HepG2 (cell line): ENCODE data around the gene UNC5A. TPM values are rescaled to one million over a fixed set of nuclear protein-coding genes. Genes with fewer than 3 reads are reported as not detected.

Experiments
- ATAC-seq: fragments of 200-7000 bp; cut with Tn5 transposase; 3 replicates; pipeline ENCODE4 v1.9.1; 2020; ENCODE audit warnings: mild to moderate bottlenecking, moderate library complexity
- BruUV-seq: library from RNA; stranded (reverse); fragments of 400-500 nt; replicated peaks from 2 replicates; lab custom pipeline; 2021; lab: Mats Ljungman, UMichigan
- CTCF ChIA-PET: fragments of 300-600 bp; formaldehyde crosslinking; extraction: SDS; loops from one replicate; lab custom pipeline; 2021; ENCODE audit warnings: low total read pairs, inconsistent platforms, low intra/inter-chr PET ratio; lab: Yijun Ruan, JAX
- POLR2A ChIA-PET: fragments of 350-600 bp; sonication (Branson Sonifier 250); formaldehyde crosslinking; loops from one replicate; lab custom pipeline; 2020; ENCODE audit warnings: antibody characterized with exemption, inconsistent platforms; lab: Yijun Ruan, JAX
- DNase-seq: peaks from one replicate; pipeline ENCODE4 v3.0.0-alpha.2; 2015; ENCODE audit warnings: low spot score
- FAIRE-seq: peaks from 3 replicates; lab custom pipeline; 2011; peaks lifted over from hg19 to GRCh38; lab: Jason Lieb, UNC
- H2AFZ ChIP-seq: one replicate; pipeline ENCODE4 v1.6.1; 2011; ENCODE audit warnings: low read length, inconsistent platforms
- H3K27ac ChIP-seq: fragments of 300-600 bp; 3 replicates; pipeline ENCODE4 v1.8.0; 2011; ENCODE audit warnings: mixed run types, mild to moderate bottlenecking, mixed read lengths, low read length, inconsistent platforms; ENCODE audit not compliant: insufficient read depth; ENCODE audit errors: extremely low read length
- H3K27me3 ChIP-seq, 2 experiments: fragments of 200-600 bp in 1 of 2; 2 replicates in 1 of 2; 3 replicates in 1 of 2; pipeline versions ENCODE4 v1.6.0 to v1.8.0; 2011; ENCODE audit warnings: low read length in 2 of 2, mild to moderate bottlenecking in 2 of 2, moderate library complexity in 2 of 2, inconsistent platforms in 1 of 2; ENCODE audit not compliant: insufficient read depth in 2 of 2, control insufficient read depth in 1 of 2
- H3K36me3 ChIP-seq, 2 experiments: fragments of 200-600 bp in 1 of 2; replicated peaks in 1 of 2; 2 replicates in 1 of 2; 3 replicates in 1 of 2; pipeline versions ENCODE4 v1.5.1 to v1.8.0; 2011; ENCODE audit warnings: low read length in 2 of 2, inconsistent platforms in 1 of 2; ENCODE audit not compliant: insufficient read depth in 2 of 2, control insufficient read depth in 1 of 2
- H3K4me1 ChIP-seq: 2 replicates; pipeline ENCODE4 v1.5.1; 2012; ENCODE audit warnings: low read length, inconsistent platforms; ENCODE audit not compliant: insufficient read depth
- H3K4me2 ChIP-seq: 2 replicates; pipeline ENCODE4 v1.6.0; 2011; ENCODE audit warnings: low read depth, low read length, inconsistent platforms
- H3K4me3 ChIP-seq, 3 experiments: fragments of 200-600 bp in 1 of 3; sonication (generic), shearing (Covaris generic) in 1 of 3; replicated peaks in 1 of 3; 2 replicates each; pipeline ENCODE4 v1.5.1; 2011 to 2016; ENCODE audit warnings: low read length in 3 of 3, inconsistent platforms in 2 of 3, low read depth in 2 of 3, mild to moderate bottlenecking in 2 of 3, control low read depth in 1 of 3, mixed read lengths in 1 of 3; ENCODE audit not compliant: insufficient read depth in 1 of 3
- H3K79me2 ChIP-seq: one replicate; pipeline ENCODE4 v1.6.1; 2011; ENCODE audit warnings: low read length, inconsistent platforms; ENCODE audit not compliant: insufficient read depth
- H3K9ac ChIP-seq: 2 replicates; pipeline ENCODE4 v1.6.0; 2011; ENCODE audit warnings: mild to moderate bottlenecking, low read depth, low read length, inconsistent platforms; ENCODE audit not compliant: insufficient read depth
- H3K9me3 ChIP-seq: 2 replicates; pipeline ENCODE4 v1.5.1; 2012; ENCODE audit warnings: mild to moderate bottlenecking, low read length
- H4K20me1 ChIP-seq: 2 replicates; pipeline ENCODE4 v1.6.0; 2011; ENCODE audit warnings: inconsistent platforms, mild to moderate bottlenecking, low read length, moderate library complexity; ENCODE audit not compliant: insufficient read depth
- FOSL2 ChIP-seq: sonication (generic); formaldehyde crosslinking; IDR thresholded peaks from 2 replicates; pipeline ENCODE4 v1.4.0; 2020; ENCODE audit warnings: missing genetic modification reagents
- KLF9 ChIP-seq: IDR thresholded peaks from 2 replicates; pipeline ENCODE4 v1.6.1; 2016; ENCODE audit warnings: low read depth
- MTF1 ChIP-seq: sonication (generic); formaldehyde crosslinking; IDR thresholded peaks from 2 replicates; pipeline ENCODE4 v1.5.0; 2020; ENCODE audit warnings: missing genetic modification reagents
- PHB2 ChIP-seq: fragments of 450-650 bp; IDR thresholded peaks from 2 replicates; pipeline ENCODE4 v1.6.1; 2018; ENCODE audit not compliant: partially characterized antibody
- POLR2AphosphoS2 ChIP-seq: IDR thresholded peaks from 2 replicates; pipeline ENCODE4 v1.6.1; 2011; ENCODE audit warnings: low read depth, low read length, improper control_type of control experiment
- RAD51 ChIP-seq: fragments of 450-650 bp; IDR thresholded peaks from 2 replicates; pipeline ENCODE4 v1.6.1; 2016; ENCODE audit warnings: borderline replicate concordance
- SMARCE1 ChIP-seq: fragments of 450-650 bp; IDR thresholded peaks from 2 replicates; pipeline ENCODE4 v1.6.1; 2017; ENCODE audit warnings: borderline replicate concordance
- SRSF4 ChIP-seq: fragments of 200-400 bp; formaldehyde crosslinking; IDR thresholded peaks from one replicate; pipeline ENCODE4 v1.6.1; 2018; ENCODE audit warnings: mild to moderate bottlenecking, low read depth, low read length, moderate library complexity; ENCODE audit not compliant: poor library complexity, severe bottlenecking
- ZFYVE20 ChIP-seq: sonication (generic); formaldehyde crosslinking; IDR thresholded peaks from 2 replicates; pipeline ENCODE4 v1.8.0; 2023; ENCODE audit warnings: low read depth, mild to moderate bottlenecking, moderate library complexity, missing genetic modification reagents, borderline replicate concordance
- ZNF605 ChIP-seq: sonication (generic); formaldehyde crosslinking; IDR thresholded peaks from 2 replicates; pipeline ENCODE4 v1.8.0; 2022; ENCODE audit warnings: mild to moderate bottlenecking, missing genetic modification reagents
- WGBS: methylation state at CpG from one replicate; pipeline ENCODE4 v1.1.6; 2017; ENCODE audit warnings: low lambda C conversion rate; 5-methylcytosine and 5-hydroxymethylcytosine counted together
- in situ Hi-C: cut with HindIII; loops from 2 replicates; pipeline ENCODE4 v1.10.0; 2017; ENCODE audit warnings: low pct_unique_long_range_greater_than_20kb; ENCODE audit not compliant: extremely low pct_ligation_motif_present
- intact Hi-C: fragments of 100-400 bp; cut with micrococcal nuclease; formaldehyde crosslinking; loops from one replicate; pipeline ENCODE4 v1.10.0; 2022; ENCODE audit not compliant: unreplicated experiment
- polyA plus RNA-seq, 8 experiments: library from polyadenylated mRNA; depleted of rRNA in 3 of 8; stranded (reverse) in 7 of 8; unstranded in 1 of 8; fragments of >200 nt; fragmentation: Illumina TruSeq in 4 of 8; extraction: Trizol in 4 of 8; gene quantifications; 2 replicates each; pipeline versions ENCODE4 v1.2.1 to v1.2.3, GENCODE V29; 2011 to 2016; ENCODE audit warnings: low read depth in 4 of 8, missing spikeins in 1 of 8, mixed read lengths in 1 of 8; ENCODE audit not compliant: insufficient read depth in 1 of 8
- total RNA-seq, 5 experiments: library from RNA; depleted of rRNA; stranded (reverse); fragments of >200 nt; fragmentation: Illumina TruSeq; extraction: Trizol; gene quantifications; 2 replicates each; pipeline ENCODE4 v1.2.3, GENCODE V29; 2016; ENCODE audit warnings: low read depth in 1 of 5
- TF ChIP-seq, protein P1 (sequence below): sonication (generic); formaldehyde crosslinking; IDR thresholded peaks from 2 replicates; pipeline ENCODE4 v1.4.0; 2020; ENCODE audit warnings: missing genetic modification reagents
- TF ChIP-seq, protein P2 (sequence below): sonication (generic); formaldehyde crosslinking; IDR thresholded peaks from one replicate; pipeline ENCODE4 v1.5.1; 2020; ENCODE audit warnings: mild to moderate bottlenecking, missing genetic modification reagents; ENCODE audit errors: not compliant biosample characterization
- TF ChIP-seq, protein P3 (sequence below): sonication (generic); formaldehyde crosslinking; IDR thresholded peaks from 2 replicates; pipeline ENCODE4 v1.5.0; 2020; ENCODE audit warnings: missing genetic modification reagents

UNC5A gene
- total and polyA plus RNA-seq, 2 of the 13 experiments (the other 11 are each of a cell fraction or from before 2014, with no cell fraction given): not detected

DNA sequence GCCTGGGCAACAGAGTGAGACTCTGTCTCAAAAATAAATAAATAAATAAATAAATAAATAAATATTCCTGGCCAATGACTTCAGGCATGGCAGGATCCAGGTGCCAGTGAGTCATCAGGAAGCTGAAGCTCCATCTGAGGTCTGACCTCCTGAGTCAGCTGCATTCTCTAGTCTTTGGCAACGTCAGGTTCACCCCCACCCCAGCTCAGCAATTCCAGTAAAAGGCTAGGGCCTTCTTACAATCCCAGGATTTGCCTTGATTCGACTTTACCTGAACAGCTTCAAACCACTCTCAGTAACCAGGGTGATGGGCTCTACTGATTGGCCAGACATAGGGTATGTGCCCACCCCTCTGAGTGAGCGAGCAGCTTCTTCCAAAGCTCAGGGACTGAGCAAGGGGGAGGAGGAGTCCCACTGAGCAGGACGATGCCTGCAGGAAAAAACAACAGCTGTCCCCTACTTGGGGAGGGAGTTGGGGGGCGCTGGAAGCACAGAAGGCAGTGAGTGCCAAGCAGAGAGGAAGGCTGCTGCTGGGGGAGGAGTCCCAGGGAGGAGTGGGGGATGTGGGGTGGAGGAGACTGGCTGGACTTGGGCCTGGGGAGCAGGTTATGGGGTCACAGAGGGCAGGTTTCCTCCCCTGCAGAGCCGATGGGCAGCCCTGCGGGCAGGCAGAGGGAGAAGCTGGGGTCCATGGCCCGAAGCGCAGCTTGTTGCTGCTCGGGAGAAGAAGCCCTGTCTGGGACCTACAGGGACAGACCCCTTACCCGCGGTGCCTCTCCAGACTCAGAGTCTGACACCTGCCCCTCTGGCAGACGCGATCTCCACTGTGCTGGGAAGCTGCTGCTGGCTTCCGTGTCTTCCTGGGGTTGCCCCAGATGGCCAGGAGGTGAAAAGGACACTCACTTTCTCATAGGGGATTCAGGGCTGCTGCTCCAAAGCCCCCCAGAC lies 25.9 kb upstream of the UNC5A start:
- ATAC-seq (no peak), FAIRE-seq (no peak), DNase-seq (peak; percentile 15)
- no peaks in the 10 kb centered on the region for H3K36me3 ChIP-seq
- CTCF ChIA-PET: no interaction called here
- BruUV-seq: no TSS peak
- peaks cover 15 to 61% of the 10 kb centered on the region in 2 experiments; a peak in 4 of 5 replicates for H3K27me3 ChIP-seq
- no peak overlapping the region for H3K4me3 ChIP-seq
- no peaks in the 10 kb centered on the region for H3K9me3 ChIP-seq
- H3K9ac ChIP-seq: no peak overlapping the region
- no peak overlapping the region for H3K4me2 ChIP-seq
- no peaks in the 10 kb centered on the region for H3K79me2 ChIP-seq
- H3K27ac ChIP-seq: no peak overlapping the region
- peaks cover 13% of the 10 kb centered on the region for H3K4me1 ChIP-seq
- no peaks in the 10 kb centered on the region for H4K20me1 ChIP-seq
- POLR2A ChIA-PET: no interaction called here
- no peak overlapping the region for H2AFZ ChIP-seq
- WGBS: 13% methylated on average over 3 of the region's 15 CpGs
- intact Hi-C loops: no loop called here
- in situ Hi-C loops: no loop called here
- TF ChIP-seq, protein P1, sequence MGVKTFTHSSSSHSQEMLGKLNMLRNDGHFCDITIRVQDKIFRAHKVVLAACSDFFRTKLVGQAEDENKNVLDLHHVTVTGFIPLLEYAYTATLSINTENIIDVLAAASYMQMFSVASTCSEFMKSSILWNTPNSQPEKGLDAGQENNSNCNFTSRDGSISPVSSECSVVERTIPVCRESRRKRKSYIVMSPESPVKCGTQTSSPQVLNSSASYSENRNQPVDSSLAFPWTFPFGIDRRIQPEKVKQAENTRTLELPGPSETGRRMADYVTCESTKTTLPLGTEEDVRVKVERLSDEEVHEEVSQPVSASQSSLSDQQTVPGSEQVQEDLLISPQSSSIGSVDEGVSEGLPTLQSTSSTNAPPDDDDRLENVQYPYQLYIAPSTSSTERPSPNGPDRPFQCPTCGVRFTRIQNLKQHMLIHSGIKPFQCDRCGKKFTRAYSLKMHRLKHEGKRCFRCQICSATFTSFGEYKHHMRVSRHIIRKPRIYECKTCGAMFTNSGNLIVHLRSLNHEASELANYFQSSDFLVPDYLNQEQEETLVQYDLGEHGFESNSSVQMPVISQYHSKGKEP (CRISPR knock-in tag): no peak
- no peak for TF ChIP-seq MTF1 (CRISPR knock-in tag)
- no peak for TF ChIP-seq SRSF4
- peak; percentile 55 for TF ChIP-seq FOSL2 (CRISPR knock-in tag)
- no peak for TF ChIP-seq ZNF605 (CRISPR knock-in tag)
- TF ChIP-seq, protein P2, sequence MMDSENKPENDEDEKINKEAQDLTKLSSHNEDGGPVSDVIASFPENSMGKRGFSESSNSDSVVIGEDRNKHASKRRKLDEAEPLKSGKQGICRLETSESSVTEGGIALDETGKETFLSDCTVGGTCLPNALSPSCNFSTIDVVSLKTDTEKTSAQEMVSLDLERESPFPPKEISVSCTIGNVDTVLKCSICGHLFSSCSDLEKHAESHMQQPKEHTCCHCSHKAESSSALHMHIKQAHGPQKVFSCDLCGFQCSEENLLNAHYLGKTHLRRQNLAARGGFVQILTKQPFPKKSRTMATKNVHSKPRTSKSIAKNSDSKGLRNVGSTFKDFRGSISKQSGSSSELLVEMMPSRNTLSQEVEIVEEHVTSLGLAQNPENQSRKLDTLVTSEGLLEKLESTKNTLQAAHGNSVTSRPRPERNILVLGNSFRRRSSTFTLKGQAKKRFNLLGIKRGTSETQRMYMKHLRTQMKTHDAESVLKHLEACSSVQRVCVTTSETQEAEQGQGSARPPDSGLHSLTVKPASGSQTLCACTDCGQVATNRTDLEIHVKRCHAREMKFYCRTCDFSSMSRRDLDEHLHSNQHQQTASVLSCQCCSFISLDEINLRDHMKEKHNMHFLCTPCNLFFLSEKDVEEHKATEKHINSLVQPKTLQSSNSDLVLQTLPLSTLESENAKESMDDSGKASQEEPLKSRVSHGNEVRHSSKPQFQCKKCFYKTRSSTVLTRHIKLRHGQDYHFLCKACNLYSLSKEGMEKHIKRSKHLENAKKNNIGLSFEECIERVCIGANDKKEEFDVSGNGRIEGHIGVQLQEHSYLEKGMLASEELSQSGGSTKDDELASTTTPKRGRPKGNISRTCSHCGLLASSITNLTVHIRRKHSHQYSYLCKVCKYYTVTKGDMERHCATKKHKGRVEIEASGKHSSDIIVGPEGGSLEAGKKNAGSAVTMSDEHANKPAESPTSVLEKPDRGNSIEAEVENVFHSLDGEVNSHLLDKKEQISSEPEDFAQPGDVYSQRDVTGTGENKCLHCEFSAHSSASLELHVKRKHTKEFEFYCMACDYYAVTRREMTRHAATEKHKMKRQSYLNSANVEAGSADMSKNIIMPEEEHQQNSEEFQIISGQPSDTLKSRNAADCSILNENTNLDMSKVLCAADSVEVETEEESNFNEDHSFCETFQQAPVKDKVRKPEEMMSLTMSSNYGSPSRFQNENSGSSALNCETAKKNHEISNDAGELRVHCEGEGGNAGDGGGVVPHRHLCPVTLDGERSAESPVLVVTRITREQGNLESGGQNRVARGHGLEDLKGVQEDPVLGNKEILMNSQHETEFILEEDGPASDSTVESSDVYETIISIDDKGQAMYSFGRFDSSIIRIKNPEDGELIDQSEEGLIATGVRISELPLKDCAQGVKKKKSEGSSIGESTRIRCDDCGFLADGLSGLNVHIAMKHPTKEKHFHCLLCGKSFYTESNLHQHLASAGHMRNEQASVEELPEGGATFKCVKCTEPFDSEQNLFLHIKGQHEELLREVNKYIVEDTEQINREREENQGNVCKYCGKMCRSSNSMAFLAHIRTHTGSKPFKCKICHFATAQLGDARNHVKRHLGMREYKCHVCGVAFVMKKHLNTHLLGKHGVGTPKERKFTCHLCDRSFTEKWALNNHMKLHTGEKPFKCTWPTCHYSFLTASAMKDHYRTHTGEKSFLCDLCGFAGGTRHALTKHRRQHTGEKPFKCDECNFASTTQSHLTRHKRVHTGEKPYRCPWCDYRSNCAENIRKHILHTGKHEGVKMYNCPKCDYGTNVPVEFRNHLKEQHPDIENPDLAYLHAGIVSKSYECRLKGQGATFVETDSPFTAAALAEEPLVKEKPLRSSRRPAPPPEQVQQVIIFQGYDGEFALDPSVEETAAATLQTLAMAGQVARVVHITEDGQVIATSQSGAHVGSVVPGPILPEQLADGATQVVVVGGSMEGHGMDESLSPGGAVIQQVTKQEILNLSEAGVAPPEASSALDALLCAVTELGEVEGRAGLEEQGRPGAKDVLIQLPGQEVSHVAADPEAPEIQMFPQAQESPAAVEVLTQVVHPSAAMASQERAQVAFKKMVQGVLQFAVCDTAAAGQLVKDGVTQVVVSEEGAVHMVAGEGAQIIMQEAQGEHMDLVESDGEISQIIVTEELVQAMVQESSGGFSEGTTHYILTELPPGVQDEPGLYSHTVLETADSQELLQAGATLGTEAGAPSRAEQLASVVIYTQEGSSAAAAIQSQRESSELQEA (CRISPR knock-in tag): no peak
- TF ChIP-seq PHB2: no peak
- no peak for TF ChIP-seq SMARCE1
- TF ChIP-seq ZFYVE20 (CRISPR knock-in tag): no peak
- TF ChIP-seq, protein P3, sequence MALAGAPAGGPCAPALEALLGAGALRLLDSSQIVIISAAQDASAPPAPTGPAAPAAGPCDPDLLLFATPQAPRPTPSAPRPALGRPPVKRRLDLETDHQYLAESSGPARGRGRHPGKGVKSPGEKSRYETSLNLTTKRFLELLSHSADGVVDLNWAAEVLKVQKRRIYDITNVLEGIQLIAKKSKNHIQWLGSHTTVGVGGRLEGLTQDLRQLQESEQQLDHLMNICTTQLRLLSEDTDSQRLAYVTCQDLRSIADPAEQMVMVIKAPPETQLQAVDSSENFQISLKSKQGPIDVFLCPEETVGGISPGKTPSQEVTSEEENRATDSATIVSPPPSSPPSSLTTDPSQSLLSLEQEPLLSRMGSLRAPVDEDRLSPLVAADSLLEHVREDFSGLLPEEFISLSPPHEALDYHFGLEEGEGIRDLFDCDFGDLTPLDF (CRISPR knock-in tag): no peak
- TF ChIP-seq POLR2AphosphoS2: no peak
- no peak for TF ChIP-seq KLF9 (CRISPR knock-in tag)
- no peak for TF ChIP-seq RAD51
